SIG-M5 treated with dmso at 0.1 percent for 504 hours (cell line): Measurements from ENCODE around the gene HOMER2.
"Not testable (repeated sequence)": the region's sequence is repeated elsewhere in the genome, so short reads cannot be mapped to it uniquely, and the experiment has no call there.

ENCODE experiments used
- DNase-seq: peaks from one replicate; lab custom pipeline; 2025; ENCODE audit not compliant: unreplicated experiment; lab: John Stamatoyannopoulos, UW

Gene HOMER2

GRCh38 chr15:82952158-82953081 lies at the start of gene HOMER2:
Gene HOMER2 (minus strand): TSS chr15:82952720. CDS start chr15:82952535, 185 bp downstream.
- no peak for DNase-seq

- not testable (repeated sequence) for DNase-seq
Measured at GRCh38 chr15:83000672-83001031, 48.1 kb upstream of the HOMER2 start.

GRCh38 chr15:82999905-83000671 lies 47.6 kb upstream of the HOMER2 start:
- peak; percentile 68 for DNase-seq

DNA sequence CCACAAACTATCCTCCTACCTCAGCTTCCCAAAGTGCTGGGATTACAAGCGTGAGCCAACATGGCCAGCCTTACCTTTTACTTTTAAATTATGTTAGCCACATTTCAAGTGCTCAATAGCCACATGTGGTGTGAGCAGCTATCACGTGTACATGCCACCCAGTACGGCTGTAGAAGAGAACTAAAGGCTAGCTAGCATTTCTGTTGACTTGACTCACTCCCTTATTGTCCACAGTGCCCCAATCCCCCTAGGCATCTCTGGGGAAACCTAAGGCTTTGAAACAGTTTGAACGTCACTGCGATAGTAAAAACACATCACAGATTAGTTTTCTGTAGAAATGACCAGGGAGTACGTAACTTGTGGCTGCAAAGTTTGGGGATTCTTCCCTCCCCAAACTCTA lies 46.9 kb upstream of the HOMER2 start:
- no peak for DNase-seq

- no peak for DNase-seq
Measured at GRCh38 chr15:82995938-82996337, 43.4 kb upstream of the HOMER2 start.

DNA sequence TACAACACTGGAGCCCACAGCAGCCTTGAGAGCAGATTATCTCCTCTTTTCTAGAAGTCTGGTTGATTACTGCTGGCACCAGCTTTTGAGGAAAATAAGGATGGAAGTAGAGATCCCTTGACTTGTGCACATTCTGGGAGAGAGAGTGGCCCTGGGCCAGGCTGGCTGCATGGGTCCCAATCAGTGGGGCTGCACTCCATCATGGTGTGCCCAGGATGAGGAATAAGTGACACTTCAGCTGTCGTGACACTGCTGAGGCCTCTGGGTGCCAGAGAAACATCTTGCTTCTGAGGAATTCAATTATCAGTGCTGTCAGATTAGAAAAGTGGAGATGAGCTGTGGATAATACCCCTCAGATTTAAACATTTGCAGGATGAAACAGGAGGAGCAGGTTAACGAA lies 42.6 kb upstream of the HOMER2 start:
- DNase-seq: no peak

GRCh38 chr15:82993144-82993543 lies 40.6 kb upstream of the HOMER2 start:
- no peak for DNase-seq

DNA sequence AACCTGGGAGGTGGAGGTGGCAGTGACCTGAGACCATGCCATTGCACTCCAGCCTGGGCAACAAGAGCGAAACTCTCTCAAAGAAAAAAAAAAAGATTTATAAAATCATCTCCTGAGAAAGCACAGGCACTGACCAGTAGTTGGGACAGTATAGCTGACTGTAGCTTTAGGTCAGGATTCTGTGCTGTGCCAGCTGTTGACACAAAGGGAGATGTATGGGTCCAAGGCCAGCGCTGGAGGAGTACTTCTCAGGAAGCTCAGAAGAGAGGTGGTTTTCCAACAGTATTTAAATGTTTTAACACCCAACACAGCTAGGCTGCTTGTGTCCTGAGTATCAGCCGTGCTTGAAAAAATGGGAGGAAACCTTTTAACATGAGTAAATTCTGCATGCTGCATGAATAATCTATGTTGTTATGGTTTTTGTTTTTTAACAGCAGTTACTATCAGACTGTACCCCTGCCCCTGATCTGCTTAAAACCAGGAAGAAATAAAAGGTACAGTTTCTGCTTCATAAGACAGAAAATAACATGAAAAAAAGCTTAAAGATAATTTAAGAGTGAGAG lies 40.0 kb upstream of the HOMER2 start:
- DNase-seq: no peak

GRCh38 chr15:82986442-82986780 lies 33.9 kb upstream of the HOMER2 start:
- peak; percentile 31 for DNase-seq

- DNase-seq: peak; percentile 96
Measured at GRCh38 chr15:82985688-82986441, 33.3 kb upstream of the HOMER2 start, which contains the start of gene RAMAC. Gene RAMAC (plus strand): TSS chr15:82986210. CDS start chr15:82989019, 2,809 bp downstream.

GRCh38 chr15:82980981-82981380 lies 28.5 kb upstream of the HOMER2 start:
- no peak for DNase-seq

GRCh38 chr15:82979726-82980125 lies 27.2 kb upstream of the HOMER2 start:
- no peak for DNase-seq

- DNase-seq: no peak
Measured at GRCh38 chr15:82978438-82978837, 25.9 kb upstream of the HOMER2 start.

- DNase-seq: no peak
Measured at GRCh38 chr15:82977076-82977475, 24.6 kb upstream of the HOMER2 start.

GRCh38 chr15:82972990-82973389 lies 20.5 kb upstream of the HOMER2 start:
- no peak for DNase-seq

GRCh38 chr15:82971218-82971984 lies 18.9 kb upstream of the HOMER2 start:
- DNase-seq: no peak

GRCh38 chr15:82970696-82971095 lies 18.2 kb upstream of the HOMER2 start:
- DNase-seq: no peak

DNA sequence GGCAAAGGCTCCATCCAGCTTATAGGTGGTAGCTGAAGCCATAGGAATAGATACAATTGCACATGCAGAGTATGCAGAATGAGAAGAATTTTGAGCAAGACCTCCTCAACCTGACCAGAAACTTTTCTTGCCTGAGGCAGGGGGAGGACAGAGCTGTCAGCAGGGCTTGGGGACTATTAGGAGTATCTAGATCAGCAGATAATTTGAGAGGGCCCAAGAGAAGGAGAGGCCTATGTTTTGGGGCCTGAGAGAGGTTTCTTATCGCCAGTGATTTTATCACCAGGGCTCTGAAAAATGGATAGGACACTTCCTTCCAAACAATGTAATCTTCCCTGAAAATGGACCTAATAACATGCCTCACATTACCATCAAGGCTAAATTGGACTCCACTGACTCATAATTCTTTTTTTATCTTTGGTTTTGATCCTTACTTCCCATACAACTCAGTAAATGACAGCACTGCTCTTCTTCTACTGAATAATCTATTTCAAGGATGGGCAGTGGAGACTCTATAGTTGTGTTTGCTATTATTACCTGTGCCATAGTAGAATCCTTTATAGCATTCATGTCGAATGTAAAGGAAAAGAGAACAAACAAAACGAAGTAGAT lies 17.7 kb upstream of the HOMER2 start:
- DNase-seq: no peak

GRCh38 chr15:82969353-82969752 lies 16.8 kb upstream of the HOMER2 start:
- no peak for DNase-seq

DNA sequence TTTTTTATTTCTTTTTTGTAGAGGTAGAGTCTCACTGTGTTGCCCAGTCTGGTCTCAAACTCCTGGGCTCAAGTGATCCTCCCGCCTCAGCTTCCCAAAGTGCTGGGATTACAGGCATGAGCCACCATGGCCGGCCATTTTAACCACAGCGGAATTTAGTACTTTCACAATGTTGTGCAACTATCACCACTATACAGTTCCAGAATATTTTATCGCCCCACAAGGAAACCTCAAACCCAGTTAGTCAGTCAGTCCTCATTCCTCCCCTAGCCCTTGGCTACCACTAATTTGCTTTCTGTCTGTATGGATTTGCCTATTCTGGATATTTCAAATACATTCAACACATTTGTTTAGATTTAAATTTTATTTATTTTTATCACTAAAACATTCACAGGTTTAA lies 15.5 kb upstream of the HOMER2 start:
- peak; percentile 78 for DNase-seq
